ENCODE results near the gene ZFX. TPM values are rescaled to one million over a fixed set of nuclear protein-coding genes. Genes with fewer than 3 reads are reported as not detected.

The ZFX gene
- total RNA-seq, 6 experiments from 2014 or later = 28.1 to 34.0 (median 32.9) TPM

DNA sequence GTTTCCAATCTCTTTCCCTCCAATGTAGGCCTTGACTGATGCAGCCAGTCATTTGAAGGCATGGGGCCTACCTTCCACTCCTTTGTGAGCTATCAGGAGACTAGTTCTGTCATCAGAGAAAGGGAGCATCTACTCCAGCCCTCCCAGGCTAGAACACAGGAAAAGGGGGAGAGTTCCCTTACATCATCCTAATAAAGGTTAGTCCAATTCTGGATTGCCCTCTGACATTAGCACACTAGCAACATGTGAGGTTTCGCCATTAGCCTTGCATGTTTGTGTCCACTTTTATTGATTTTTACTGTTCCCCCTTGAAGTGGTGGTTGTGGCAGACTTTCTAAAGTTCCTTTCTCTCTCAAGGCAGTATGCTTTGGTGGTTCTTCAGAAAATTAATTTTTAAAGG, 67.3 kb downstream of the ZFX start:
- Mint-ChIP-seq H3K4me1 (ENCODE audit: low read depth) (no peaks in the 10 kb centered on the region), H3K4me3 (no peak overlapping the region), H3K27me3 (ENCODE audit: insufficient read depth) (peaks cover 5% of the 10 kb centered on the region), H3K27ac (no peak overlapping the region; the same call in 1 of the 2 replicates), H3K36me3 (ENCODE audit: low read depth) (peaks cover 7% of the 10 kb centered on the region; the same call in 1 of the 2 replicates), H3K9me3 (no peaks in the 10 kb centered on the region)
- no peak for DNase-seq
- TF ChIP-seq, protein P1, sequence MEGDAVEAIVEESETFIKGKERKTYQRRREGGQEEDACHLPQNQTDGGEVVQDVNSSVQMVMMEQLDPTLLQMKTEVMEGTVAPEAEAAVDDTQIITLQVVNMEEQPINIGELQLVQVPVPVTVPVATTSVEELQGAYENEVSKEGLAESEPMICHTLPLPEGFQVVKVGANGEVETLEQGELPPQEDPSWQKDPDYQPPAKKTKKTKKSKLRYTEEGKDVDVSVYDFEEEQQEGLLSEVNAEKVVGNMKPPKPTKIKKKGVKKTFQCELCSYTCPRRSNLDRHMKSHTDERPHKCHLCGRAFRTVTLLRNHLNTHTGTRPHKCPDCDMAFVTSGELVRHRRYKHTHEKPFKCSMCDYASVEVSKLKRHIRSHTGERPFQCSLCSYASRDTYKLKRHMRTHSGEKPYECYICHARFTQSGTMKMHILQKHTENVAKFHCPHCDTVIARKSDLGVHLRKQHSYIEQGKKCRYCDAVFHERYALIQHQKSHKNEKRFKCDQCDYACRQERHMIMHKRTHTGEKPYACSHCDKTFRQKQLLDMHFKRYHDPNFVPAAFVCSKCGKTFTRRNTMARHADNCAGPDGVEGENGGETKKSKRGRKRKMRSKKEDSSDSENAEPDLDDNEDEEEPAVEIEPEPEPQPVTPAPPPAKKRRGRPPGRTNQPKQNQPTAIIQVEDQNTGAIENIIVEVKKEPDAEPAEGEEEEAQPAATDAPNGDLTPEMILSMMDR (IDR thresholded peaks at IDR 0.05) = no peak

DNA sequence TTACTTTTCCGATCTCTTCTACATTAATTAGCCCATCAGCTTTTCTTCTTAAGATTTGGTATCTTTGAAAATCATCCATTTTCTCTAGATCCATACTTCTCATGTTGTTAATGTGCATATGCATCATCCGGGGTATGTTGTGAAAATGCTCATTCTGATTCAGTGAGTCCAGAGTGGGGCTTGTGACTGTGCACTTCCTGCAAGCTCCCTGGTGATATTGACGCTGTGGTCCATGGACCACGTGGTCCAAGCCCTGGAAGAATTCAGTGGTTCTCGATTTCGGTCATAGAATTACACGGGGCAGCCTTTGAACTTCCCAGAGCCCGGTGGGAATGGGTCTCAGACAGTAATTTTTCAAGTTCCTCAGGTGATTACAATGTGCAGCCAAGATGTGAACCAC, 69.8 kb downstream of the ZFX start:
- Mint-ChIP-seq H3K36me3 (ENCODE audit: low read depth) (peaks cover 7% of the 10 kb centered on the region; the same call in 1 of the 2 replicates), H3K4me1 (ENCODE audit: low read depth) (no peaks in the 10 kb centered on the region), H3K9me3 (no peaks in the 10 kb centered on the region), H3K27ac (no peak overlapping the region), H3K4me3 (no peak overlapping the region), H3K27me3 (ENCODE audit: insufficient read depth) (peaks cover 5% of the 10 kb centered on the region)
- no peak for DNase-seq
- TF ChIP-seq, protein P1 (IDR thresholded peaks at IDR 0.05) = no peak

DNA sequence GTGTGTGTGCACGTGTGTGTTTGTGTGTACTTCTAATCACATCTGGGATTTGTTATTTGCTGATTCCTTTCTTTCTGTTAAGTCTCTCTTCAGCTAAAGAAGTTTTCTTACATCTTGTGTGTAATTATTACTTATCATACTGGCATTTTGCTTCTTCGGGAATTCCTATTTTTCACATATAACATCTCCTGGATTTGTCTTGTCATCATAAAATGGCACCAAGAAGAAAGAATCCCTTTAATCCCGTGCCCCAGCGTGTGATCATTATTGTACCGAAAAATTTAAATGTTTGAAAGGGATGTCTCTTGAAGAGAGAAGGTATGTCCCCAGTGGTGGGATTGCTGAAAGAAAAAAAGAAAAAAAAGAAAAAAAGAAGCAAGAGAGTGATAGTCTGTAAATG, 72.3 kb downstream of the ZFX start:
- Mint-ChIP-seq H3K27me3 (ENCODE audit: insufficient read depth) (peaks cover 5% of the 10 kb centered on the region), H3K4me3 (no peak overlapping the region), H3K9me3 (no peaks in the 10 kb centered on the region), H3K27ac (no peak overlapping the region), H3K36me3 (ENCODE audit: low read depth) (peaks cover 9% of the 10 kb centered on the region), H3K4me1 (ENCODE audit: low read depth) (no peaks in the 10 kb centered on the region)
- no peak for DNase-seq
- TF ChIP-seq, protein P1 (IDR thresholded peaks at IDR 0.05) = no peak

- TF ChIP-seq, protein P1 (IDR thresholded peaks at IDR 0.05) = no peak
- Mint-ChIP-seq H3K36me3 (ENCODE audit: low read depth) (peaks cover 6% of the 10 kb centered on the region), H3K27me3 (ENCODE audit: insufficient read depth) (no peaks in the 10 kb centered on the region; the same call in 1 of the 2 replicates), H3K4me3 (no peak overlapping the region), H3K27ac (no peak overlapping the region), H3K9me3 (no peaks in the 10 kb centered on the region), H3K4me1 (ENCODE audit: low read depth) (peaks cover 5% of the 10 kb centered on the region)
- no peak for DNase-seq
Observed at GRCh38 chrX:24225265-24225664, 75.7 kb downstream of the ZFX start.

- no peak overlapping the region for H3K27ac Mint-ChIP-seq
- H3K36me3 Mint-ChIP-seq (ENCODE audit: low read depth) = peaks cover 6% of the 10 kb centered on the region
- TF ChIP-seq, protein P1 (IDR thresholded peaks at IDR 0.05) = no peak
- no peak overlapping the region for H3K4me3 Mint-ChIP-seq
- DNase-seq = no peak
- H3K27me3 Mint-ChIP-seq (ENCODE audit: insufficient read depth) = no peaks in the 10 kb centered on the region; the same call in 1 of the 2 replicates
- no peaks in the 10 kb centered on the region for H3K9me3 Mint-ChIP-seq
- peaks cover 14% of the 10 kb centered on the region for H3K4me1 Mint-ChIP-seq (ENCODE audit: low read depth)
Observed at GRCh38 chrX:24226176-24226575, 76.6 kb downstream of the ZFX start.

DNA sequence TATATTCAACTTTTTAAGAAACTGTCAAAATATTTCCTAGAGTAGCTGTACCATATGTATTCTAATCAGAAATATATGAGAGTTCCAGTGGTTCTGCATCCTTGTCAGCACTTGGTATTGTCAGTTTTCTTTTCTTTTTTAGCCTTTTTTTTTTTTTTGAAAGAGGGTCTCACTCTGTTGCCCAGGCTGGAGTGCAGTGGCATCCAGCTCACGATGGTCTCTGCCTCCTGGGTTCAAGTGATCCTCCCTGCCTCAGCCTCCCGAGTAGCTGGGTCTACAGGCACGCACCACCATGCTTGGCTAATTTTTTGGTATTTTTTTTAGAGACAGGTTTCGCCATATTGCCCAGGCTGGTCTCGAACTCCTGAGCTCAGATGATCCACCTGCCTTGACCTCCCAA, 79.1 kb downstream of the ZFX start:
- Mint-ChIP-seq H3K27ac (no peak overlapping the region), H3K4me3 (no peak overlapping the region), H3K9me3 (no peaks in the 10 kb centered on the region), H3K4me1 (ENCODE audit: low read depth) (peaks cover 24% of the 10 kb centered on the region), H3K27me3 (ENCODE audit: insufficient read depth) (no peaks in the 10 kb centered on the region), H3K36me3 (ENCODE audit: low read depth) (peaks cover 6% of the 10 kb centered on the region)
- TF ChIP-seq, protein P1 (IDR thresholded peaks at IDR 0.05) = no peak
- no peak for DNase-seq
